H1 (cell line): Measurements from ENCODE around the gene RPTOR. TPM values are rescaled to one million over a fixed set of nuclear protein-coding genes. Genes with fewer than 3 reads are reported as not detected.

Experiments used
- CTCF ChIA-PET: fragments of 300-600 bp; sonication (Branson Sonifier 250); formaldehyde crosslinking; loops from one replicate; lab custom pipeline; 2021; ENCODE audit not compliant: partially characterized antibody; lab: Charles Lee
- POLR2A ChIA-PET: fragments of 300-600 bp; sonication (Branson Sonifier 250); formaldehyde crosslinking; loops from one replicate; lab custom pipeline; 2021; ENCODE audit warnings: inconsistent platforms; ENCODE audit not compliant: partially characterized antibody; lab: Charles Lee
- DNase-seq, 2 experiments: peaks; one replicate each; pipeline versions ENCODE4 v3.0.0 to v3.0.0-alpha.2; 2010 to 2022; ENCODE audit warnings: low spot score in 2 of 2, low read depth in 1 of 2, mixed read lengths in 1 of 2
- FAIRE-seq: peaks from 2 replicates; lab custom pipeline; 2011; peaks lifted over from hg19 to GRCh38; lab: Jason Lieb, UNC
- H2AFZ ChIP-seq: 2 replicates; pipeline ENCODE4 v1.8.1; 2012; ENCODE audit warnings: low read length, inconsistent platforms
- H2AK5ac ChIP-seq: 2 replicates; pipeline ENCODE4 v1.6.1; 2013; ENCODE audit warnings: low read depth, low read length
- H2BK120ac ChIP-seq: replicated peaks from 2 replicates; pipeline ENCODE3; 2013; ENCODE audit warnings: low read depth, low read length, inconsistent platforms
- H2BK12ac ChIP-seq: 2 replicates; pipeline ENCODE4 v1.6.1; 2013; ENCODE audit warnings: low read depth, low read length
- H2BK15ac ChIP-seq: 2 replicates; pipeline ENCODE4 v1.6.1; 2013; ENCODE audit warnings: low read length
- H2BK20ac ChIP-seq: 2 replicates; pipeline ENCODE4 v1.6.1; 2013; ENCODE audit warnings: low read length
- H2BK5ac ChIP-seq: 2 replicates; pipeline ENCODE4 v1.6.1; 2013; ENCODE audit warnings: low read depth, low read length
- H3K14ac ChIP-seq: 2 replicates; pipeline ENCODE4 v1.6.1; 2013; ENCODE audit warnings: inconsistent platforms; ENCODE audit not compliant: insufficient read length
- H3K18ac ChIP-seq: 2 replicates; pipeline ENCODE4 v1.6.1; 2013; ENCODE audit warnings: low read length; ENCODE audit errors: extremely low read depth
- H3K23ac ChIP-seq: 2 replicates; pipeline ENCODE4 v1.6.1; 2013; ENCODE audit warnings: inconsistent platforms; ENCODE audit not compliant: insufficient read length
- H3K23me2 ChIP-seq: 2 replicates; pipeline ENCODE4 v1.6.1; 2013; ENCODE audit warnings: low read depth, low read length
- H3K27ac ChIP-seq: 2 replicates; pipeline ENCODE4 v1.6.1; 2011; ENCODE audit warnings: low read depth, low read length, inconsistent platforms
- H3K27me3 ChIP-seq, 4 experiments: replicated peaks in 1 of 4; 1 replicate in 1 of 4; 2 replicates in 3 of 4; pipeline versions ENCODE4 v1.6.1 to v1.8.1; 2011 to 2013; ENCODE audit warnings: low read length in 3 of 4, mild to moderate bottlenecking in 3 of 4, inconsistent platforms in 2 of 4, mixed read lengths in 2 of 4, moderate library complexity in 1 of 4; ENCODE audit not compliant: control insufficient read depth in 3 of 4, insufficient read depth in 3 of 4; ENCODE audit errors: extremely low read depth in 1 of 4
- H3K36me3 ChIP-seq, 4 experiments: 2 replicates each; pipeline versions ENCODE4 v1.6.1 to v1.8.1; 2011 to 2013; ENCODE audit warnings: mild to moderate bottlenecking in 4 of 4, low read length in 3 of 4, moderate library complexity in 2 of 4, control low read depth in 1 of 4, inconsistent platforms in 1 of 4; ENCODE audit not compliant: insufficient read depth in 4 of 4, control insufficient read depth in 2 of 4
- H3K4ac ChIP-seq: replicated peaks from 2 replicates; pipeline ENCODE3; 2013; ENCODE audit warnings: low read length, low read depth, mixed read lengths, inconsistent platforms; ENCODE audit not compliant: insufficient read length
- H3K4me1 ChIP-seq, 4 experiments: replicated peaks in 1 of 4; 1 replicate in 1 of 4; 2 replicates in 3 of 4; pipeline versions ENCODE4 v1.6.1 to v1.8.1; 2011 to 2013; ENCODE audit warnings: low read length in 3 of 4, inconsistent platforms in 2 of 4, mixed read lengths in 1 of 4; ENCODE audit not compliant: insufficient read depth in 4 of 4, control insufficient read depth in 3 of 4
- H3K4me2 ChIP-seq, 2 experiments: 2 replicates each; pipeline versions ENCODE4 v1.6.1 to v1.8.1; 2011 to 2013; ENCODE audit warnings: low read depth in 2 of 2, low read length in 2 of 2, control low read depth in 1 of 2, inconsistent platforms in 1 of 2, mild to moderate bottlenecking in 1 of 2; ENCODE audit not compliant: insufficient read depth in 1 of 2
- H3K4me3 ChIP-seq, 4 experiments: fragments of 200-600, 300-600 bp in 1 of 4; sonication (generic), shearing (Covaris generic), sonication (Bioruptor Twin) in 1 of 4; 2 replicates each; pipeline versions ENCODE4 v1.5.1 to v1.8.1; 2011 to 2016; ENCODE audit warnings: low read length in 4 of 4, low read depth in 3 of 4, control low read depth in 2 of 4, inconsistent platforms in 2 of 4, mild to moderate bottlenecking in 2 of 4, mixed read lengths in 1 of 4, moderate library complexity in 1 of 4; ENCODE audit not compliant: insufficient read depth in 2 of 4; ENCODE audit errors: extremely low read depth in 1 of 4
- H3K56ac ChIP-seq: replicated peaks from 2 replicates; pipeline ENCODE3; 2013; ENCODE audit warnings: low read depth, mild to moderate bottlenecking, mixed read lengths, low read length, inconsistent platforms; ENCODE audit not compliant: insufficient read length
- H3K79me1 ChIP-seq: 2 replicates; pipeline ENCODE4 v1.6.1; 2013; ENCODE audit warnings: low read depth, low read length, control low read depth
- H3K79me2 ChIP-seq, 2 experiments: 2 replicates each; pipeline versions ENCODE4 v1.6.1 to v1.8.1; 2012 to 2013; ENCODE audit warnings: low read length in 2 of 2, mild to moderate bottlenecking in 2 of 2, inconsistent platforms in 1 of 2; ENCODE audit not compliant: insufficient read depth in 2 of 2, control insufficient read depth in 1 of 2
- H3K9ac ChIP-seq, 4 experiments: replicated peaks in 1 of 4; 1 replicate in 1 of 4; 2 replicates in 3 of 4; pipeline versions ENCODE4 v1.6.1 to v1.8.1; 2011 to 2013; ENCODE audit warnings: low read depth in 3 of 4, low read length in 3 of 4, control low read depth in 2 of 4, mild to moderate bottlenecking in 2 of 4, moderate library complexity in 2 of 4, inconsistent platforms in 1 of 4; ENCODE audit errors: extremely low read depth in 1 of 4
- H3K9me3 ChIP-seq, 2 experiments: 2 replicates each; pipeline versions ENCODE4 v1.6.1 to v1.8.1; 2012 to 2013; ENCODE audit warnings: mild to moderate bottlenecking in 2 of 2, moderate library complexity in 2 of 2, control low read depth in 1 of 2, inconsistent platforms in 1 of 2, low read depth in 1 of 2, low read length in 1 of 2, mixed read lengths in 1 of 2; ENCODE audit not compliant: insufficient read depth in 2 of 2
- H4K20me1 ChIP-seq, 2 experiments: replicated peaks in 1 of 2; 2 replicates each; pipeline versions ENCODE3 to v1.8.1; 2011 to 2013; ENCODE audit warnings: inconsistent platforms in 2 of 2, low read length in 2 of 2, mild to moderate bottlenecking in 1 of 2; ENCODE audit not compliant: insufficient read depth in 2 of 2, control insufficient read depth in 1 of 2
- H4K5ac ChIP-seq: 2 replicates; pipeline ENCODE4 v1.6.1; 2013; ENCODE audit warnings: low read length, low read depth, mixed read lengths, inconsistent platforms; ENCODE audit not compliant: insufficient read length
- H4K8ac ChIP-seq: 2 replicates; pipeline ENCODE4 v1.8.0; 2013; ENCODE audit warnings: mild to moderate bottlenecking, moderate library complexity, low read length, inconsistent platforms; ENCODE audit not compliant: insufficient read depth; ENCODE audit errors: extremely low read depth
- H4K91ac ChIP-seq: replicated peaks from 2 replicates; pipeline ENCODE3; 2013; ENCODE audit warnings: low read length, mixed read lengths, inconsistent platforms; ENCODE audit not compliant: insufficient read length
- BRCA1 ChIP-seq: IDR thresholded peaks from 2 replicates; pipeline ENCODE4 v1.6.1; 2012; ENCODE audit warnings: low read depth, low read length, improper control_type of control experiment
- CBX8 ChIP-seq: fragments of 300-800, 300-1000 bp; sonication (generic); IDR thresholded peaks from 2 replicates; pipeline ENCODE4 v1.7.1; 2016; ENCODE audit warnings: low read depth, low read length, borderline replicate concordance
- CTCF ChIP-seq, 3 experiments: IDR thresholded peaks; 1 replicate in 2 of 3; 2 replicates in 1 of 3; pipeline versions ENCODE4 v1.5.1 to v1.6.1; 2011; ENCODE audit warnings: low read length in 3 of 3, mild to moderate bottlenecking in 3 of 3, inconsistent platforms in 2 of 3, low read depth in 1 of 3, moderate library complexity in 1 of 3; ENCODE audit not compliant: insufficient read depth in 1 of 3; ENCODE audit errors: control extremely low read depth in 1 of 3
- RNF2 ChIP-seq: fragments of 200-900, 300-1000 bp; sonication (generic); IDR thresholded peaks from 2 replicates; pipeline ENCODE4 v1.7.1; 2016; ENCODE audit warnings: borderline replicate concordance, low read depth, mild to moderate bottlenecking, antibody characterized with exemption, low read length; ENCODE audit not compliant: poor library complexity, severe bottlenecking; ENCODE audit errors: missing control alignments
- SIN3A ChIP-seq, 2 experiments: IDR thresholded peaks in 1 of 2; conservative IDR thresholded peaks in 1 of 2; 2 replicates each; pipeline ENCODE4 v1.6.1; 2011 to 2012; ENCODE audit warnings: low read length in 2 of 2, improper control_type of control experiment in 1 of 2, low read depth in 1 of 2, mild to moderate bottlenecking in 1 of 2
- SIRT6 ChIP-seq: IDR thresholded peaks from one replicate; pipeline ENCODE4 v1.7.1; 2012; ENCODE audit warnings: low read length, inconsistent platforms
- SIX5 ChIP-seq: IDR thresholded peaks from 2 replicates; pipeline ENCODE4 v1.6.1; 2011; ENCODE audit warnings: mild to moderate bottlenecking, low read depth, low read length
- TAF7 ChIP-seq: optimal IDR thresholded peaks from 2 replicates; pipeline ENCODE3; 2011; ENCODE audit warnings: low read depth, mild to moderate bottlenecking, inconsistent platforms, low read length, moderate library complexity, borderline replicate concordance
- TCF12 ChIP-seq: IDR thresholded peaks from 2 replicates; pipeline ENCODE4 v1.6.1; 2011; ENCODE audit warnings: low read depth, mild to moderate bottlenecking, low read length
- YY1 ChIP-seq: IDR thresholded peaks from 2 replicates; pipeline ENCODE4 v1.6.1; 2011; ENCODE audit warnings: low read depth, mild to moderate bottlenecking, low read length
- ZNF274 ChIP-seq: IDR thresholded peaks from 2 replicates; pipeline ENCODE4 v1.7.0; 2012; ENCODE audit warnings: low read length, borderline replicate concordance; ENCODE audit errors: extremely low read depth
- WGBS, 2 experiments: shearing (Covaris generic) in 1 of 2; methylation state at CpG; one replicate each; pipeline versions ENCODE4 v1.1.6 to v1.1.7; 2013 to 2015; ENCODE audit warnings: low lambda C conversion rate in 2 of 2, mixed read lengths in 2 of 2, inconsistent platforms in 1 of 2, low coverage in 1 of 2, missing lambda C conversion rate in 1 of 2; ENCODE audit not compliant: insufficient replicate concordance in 2 of 2, insufficient coverage in 1 of 2, insufficient read length in 1 of 2; ENCODE audit errors: extremely low coverage in 1 of 2, missing lambda C conversion rate in 1 of 2; 5-methylcytosine and 5-hydroxymethylcytosine counted together
- polyA plus RNA-seq, 7 experiments: library from polyadenylated mRNA; depleted of rRNA in 3 of 7; stranded (reverse) in 5 of 7; unstranded in 2 of 7; fragments of >200 nt in 5 of 7; fragments of 200-250 nt in 2 of 7; gene quantifications; 1 replicate in 5 of 7; 2 replicates in 1 of 7; 4 replicates in 1 of 7; pipeline versions ENCODE4 v1.2.1 to v1.2.3, GENCODE V29; 2011 to 2013; ENCODE audit warnings: missing spikeins in 2 of 7, mixed read lengths in 2 of 7
- total RNA-seq: library from RNA; stranded (reverse); fragmentation: NEBNext Ultra II Directional; extraction: Animal tissue kit (Norgen Biotek cat#: 25700); gene quantifications from 2 replicates; pipeline ENCODE4 v1.2.1, GENCODE V29; 2021

RPTOR gene
- total and polyA plus RNA-seq, 2 of the 8 experiments (the other 6 are each of a cell fraction or from before 2014, with no cell fraction given), result 6.9 to 28.7 TPM

- no peak overlapping the region for H2BK12ac ChIP-seq
- WGBS, 2 experiments, result 80% methylated on average over 10 of the region's 11 CpGs; no CpG with 5 or more reads in 1 of the 2 experiments
- no peak overlapping the region for H3K18ac ChIP-seq
- no peak overlapping the region for H3K56ac ChIP-seq
- H3K27ac ChIP-seq, result no peak overlapping the region
- ChIA-PET CTCF (no interaction called here), POLR2A (interaction anchor here (2.1 kb wide), 1 partner anchor 27 kb away, joined by 6 read pairs; the partner anchor contains the start of gene BAIAP2)
- H3K36me3 ChIP-seq, result no peaks in the 10 kb centered on the region
- no peak overlapping the region for H2BK15ac ChIP-seq
- H3K4me1 ChIP-seq, result peaks cover 0 to 7% (median 1%) of the 10 kb centered on the region in 4 experiments; a peak in 3 of 7 replicates
- H2AK5ac ChIP-seq, result no peak overlapping the region
- FAIRE-seq (no peak), DNase-seq (no peak)
- H2AFZ ChIP-seq, result no peak overlapping the region
- H4K20me1 ChIP-seq, result peaks cover 0 to 2% of the 10 kb centered on the region in 2 experiments
- peaks cover 5% of the 10 kb centered on the region; the same call in 1 of the 2 replicates for H3K23me2 ChIP-seq
- H3K9me3 ChIP-seq, result peaks cover 9 to 12% of the 10 kb centered on the region in 2 experiments
- no peak overlapping the region for H3K23ac ChIP-seq
- H3K79me1 ChIP-seq, result no peaks in the 10 kb centered on the region
- H4K8ac ChIP-seq, result no peak overlapping the region
- H3K4me2 ChIP-seq, result no peak overlapping the region
- no peak overlapping the region for H4K5ac ChIP-seq
- no peaks in the 10 kb centered on the region for H3K79me2 ChIP-seq
- H2BK120ac ChIP-seq, result no peak overlapping the region
- no peak overlapping the region for H3K14ac ChIP-seq
- no peak overlapping the region for H3K4me3 ChIP-seq
- no peak overlapping the region for H4K91ac ChIP-seq
- H2BK20ac ChIP-seq, result no peak overlapping the region
- no peak overlapping the region for H2BK5ac ChIP-seq
- peaks cover 7 to 20% (median 15%) of the 10 kb centered on the region in 4 experiments; a peak in 6 of 7 replicates for H3K27me3 ChIP-seq
- H3K9ac ChIP-seq, result no peak overlapping the region
- no peak overlapping the region for H3K4ac ChIP-seq
- TF ChIP-seq SIRT6 (no peak), CBX8 (no peak), SIN3A (conservative IDR thresholded peaks at IDR 0.05 in 1 of 2, IDR thresholded peaks at IDR 0.05 in 1 of 2; ENCODE audit: low read depth in 1 of 2, low read length in 2 of 2) (no peak), TCF12 (no peak), RNF2 (no peak), CTCF (IDR thresholded peaks at IDR 0.05; ENCODE audit: control extremely low read depth in 1 of 3, insufficient read depth in 1 of 3, low read depth in 1 of 3, low read length in 3 of 3) (no peak), YY1 (no peak), TAF7 (no peak), BRCA1 (no peak), ZNF274 (no peak), SIX5 (no peak)
Observed at GRCh38 chr17:81008140-81008539, 463.5 kb downstream of the RPTOR start.
